Pancreas (tissue), 10 donors: ENCODE results near the gene TMEM106A. TPM values are rescaled to one million over a fixed set of nuclear protein-coding genes. Genes with fewer than 3 reads are reported as not detected.
"Not testable (repeated sequence)": the region's sequence is repeated elsewhere in the genome, so short reads cannot be mapped to it uniquely, and the experiment has no call there.

ENCODE experiments used
- ATAC-seq, 4 donors: fragments of 200-7000 bp; cut with Tn5 transposase; one replicate each; pipeline versions ENCODE4 v1.8.0 to v1.9.1; 2020; ENCODE audit warnings: mild to moderate bottlenecking in 4 of 4, moderate library complexity in 4 of 4
- DNase-seq, 6 donors: peaks; one replicate each; pipeline ENCODE4 v3.0.0-alpha.2; 2020
- FAIRE-seq: peaks from 2 replicates; lab custom pipeline; 2012; peaks lifted over from hg19 to GRCh38; lab: Jason Lieb, UNC
- H3K27ac ChIP-seq, 4 donors: fragments of 200-600 bp; sonication (generic); 1 replicate in 3 of 4; 2 replicates in 1 of 4; pipeline versions ENCODE4 v1.5.0 to v1.8.0; 2020
- H3K27me3 ChIP-seq, 4 donors: fragments of 200-600 bp; one replicate each; pipeline ENCODE4 v1.8.0; 2021
- H3K36me3 ChIP-seq, 3 donors: fragments of 200-600 bp; sonication (generic) in 1 of 3; one replicate each; pipeline versions ENCODE4 v1.5.0 to v1.8.0; 2020 to 2021
- H3K4me1 ChIP-seq, 3 donors: fragments of 200-600 bp; one replicate each; pipeline ENCODE4 v1.8.0; 2021
- H3K4me3 ChIP-seq, 4 donors: fragments of 200-600 bp; sonication (generic) in 2 of 4; one replicate each; pipeline versions ENCODE4 v1.5.0 to v1.8.0; 2020 to 2021
- H3K9me3 ChIP-seq, 4 donors: fragments of 200-600 bp; one replicate each; pipeline ENCODE4 v1.8.0; 2021
- CTCF ChIP-seq, 4 donors: fragments of 200-600 bp; sonication (generic) in 3 of 4; IDR thresholded peaks; one replicate each; pipeline versions ENCODE4 v1.5.0 to v1.8.0; 2021; ENCODE audit warnings: antibody characterized with exemption in 4 of 4
- WGBS, 2 donors: extraction: QIAGEN DNeasy Blood & Tissue Kit; methylation state at CpG; one replicate each; pipeline ENCODE4 v1.1.7; 2013; 5-methylcytosine and 5-hydroxymethylcytosine counted together
- intact Hi-C, 3 donors: fragments of 100-400 bp; cut with DNase I; formaldehyde crosslinking; loops; one replicate each; pipeline versions ENCODE4 v1.11.1 to v1.14.2; 2022
- polyA plus RNA-seq, 2 donors: library from polyadenylated mRNA; stranded (reverse); fragments of 200-250 nt; gene quantifications; one replicate each; pipeline ENCODE4 v1.2.3, GENCODE V29; 2013
- total RNA-seq, 6 donors: library from RNA; stranded (reverse); fragmentation: NEBNext Ultra II Directional in 4 of 6; extraction: Animal tissue kit (Norgen Biotek cat#: 25700) in 4 of 6; gene quantifications; one replicate each; pipeline versions ENCODE4 v1.2.1 to v1.2.4, GENCODE V29; 2021 to 2023
- donor health status: healthy with polysubstance abuse.
- donor health status: DM: no; HTN: no; CAD: no; lungs with moderate emphysema.
- donor health status: DM: no; HTN: no; CAD: no.
- donor health status: control.
- donor health status: control.
- donor health status: Bipolar disorder and iron deficiency.
- donor health status: DM: yes; HTN: yes; CAD: no.
- donor health status: DM: no; HTN: no; CAD: no.
- donor health status: DM: no; HTN: no; CAD: no.
- donor health status: DM: yes; HTN: yes; CAD: no.

TMEM106A gene
- total and polyA plus RNA-seq, 8 donors: 1.4 to 7.9 (median 4.4) TPM

DNA sequence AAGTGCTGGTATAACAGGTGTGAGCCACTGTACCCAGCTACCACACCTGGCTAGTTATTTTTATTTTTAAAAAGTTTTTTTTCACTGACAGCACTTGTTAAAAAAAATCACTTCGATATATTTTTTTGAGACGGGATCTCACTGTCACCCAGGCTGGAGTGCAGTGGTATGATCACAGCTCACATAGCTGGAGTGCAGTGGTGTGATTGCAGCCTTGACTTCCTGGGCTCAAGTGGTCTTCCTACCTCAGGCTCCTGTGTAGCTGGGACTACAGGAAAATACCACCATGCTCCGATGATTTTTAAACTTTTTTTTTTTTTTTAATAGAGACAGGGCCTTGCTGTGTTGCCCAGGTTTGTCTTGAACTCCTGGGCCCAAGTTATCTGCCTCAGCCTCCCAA is 27.8 kb upstream of the TMEM106A start:
- DNase-seq (no peak), FAIRE-seq (no peak), ATAC-seq (no peak)
- intact Hi-C loops: no loop called here
- TF ChIP-seq CTCF (IDR thresholded peaks at IDR 0.05): no peak
- WGBS, 2 donors: 91 to 95% methylated on average over 3 of the region's 3 CpGs
- Histone ChIP-seq H3K9me3 (no peaks in the 10 kb centered on the region), H3K36me3 (peaks cover 12 to 73% (median 13%) of the 10 kb centered on the region in 3 donors), H3K27me3 (no peaks in the 10 kb centered on the region), H3K27ac (no peak overlapping the region), H3K4me3 (no peak overlapping the region), H3K4me1 (no peaks in the 10 kb centered on the region)

GRCh38 chr17:43186656-43187055 is 25.0 kb upstream of the TMEM106A start:
- FAIRE-seq, H3K27me3 ChIP-seq, H3K27ac ChIP-seq, H3K4me1 ChIP-seq, H3K4me3 ChIP-seq, H3K9me3 ChIP-seq, DNase-seq, intact Hi-C loops, ATAC-seq: not testable (repeated sequence)
- H3K36me3 ChIP-seq: peaks cover 4 to 75% (median 23%) of the 10 kb centered on the region in 3 donors
- WGBS, 2 donors: 93 to 94% methylated on average over 5 of the region's 5 CpGs

DNA sequence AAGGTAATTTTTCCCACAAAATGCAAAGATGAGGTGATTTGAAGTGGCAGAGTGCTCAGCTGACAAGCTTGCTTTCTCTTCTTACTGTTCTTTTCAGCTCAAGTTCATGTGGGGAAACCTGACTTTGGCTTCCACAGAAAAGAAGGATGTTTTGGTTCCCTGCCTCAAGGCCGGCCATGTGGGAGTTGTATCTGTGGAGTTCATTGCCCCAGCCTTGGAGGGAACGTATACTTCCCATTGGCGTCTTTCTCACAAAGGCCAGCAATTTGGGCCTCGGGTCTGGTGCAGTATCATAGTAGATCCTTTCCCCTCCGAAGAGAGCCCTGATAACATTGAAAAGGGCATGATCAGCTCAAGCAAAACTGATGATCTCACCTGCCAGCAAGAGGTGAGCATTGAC is 18.4 kb upstream of the TMEM106A start:
- no peak for DNase-seq
- ATAC-seq: no peak
- intact Hi-C loops: no loop called here
- H3K4me3 ChIP-seq: no peak overlapping the region
- no peaks in the 10 kb centered on the region for H3K9me3 ChIP-seq
- H3K4me1 ChIP-seq: no peaks in the 10 kb centered on the region
- no peaks in the 10 kb centered on the region for H3K27me3 ChIP-seq
- peaks cover 9 to 99% (median 72%) of the 10 kb centered on the region in 3 donors for H3K36me3 ChIP-seq
- H3K27ac ChIP-seq: no peak overlapping the region
- 86 to 94% methylated on average over 5 of the region's 5 CpGs for WGBS, 2 donors
- no peak for FAIRE-seq
- TF ChIP-seq CTCF (IDR thresholded peaks at IDR 0.05): no peak

GRCh38 chr17:43199633-43200032 is 12.0 kb upstream of the TMEM106A start:
- TF ChIP-seq CTCF (IDR thresholded peaks at IDR 0.05): no peak
- Histone ChIP-seq H3K36me3 (peaks cover 3 to 97% (median 82%) of the 10 kb centered on the region in 3 donors), H3K27ac (no peak overlapping the region)

GRCh38 chr17:43200127-43200526 is 11.5 kb upstream of the TMEM106A start:
- no peak overlapping the region for H3K27ac ChIP-seq
- no peak for TF ChIP-seq CTCF (IDR thresholded peaks at IDR 0.05)
- FAIRE-seq (no peak), DNase-seq (no peak), ATAC-seq (no peak)
- peaks cover 3 to 94% (median 77%) of the 10 kb centered on the region in 3 donors for H3K36me3 ChIP-seq
- no peaks in the 10 kb centered on the region for H3K9me3 ChIP-seq
- intact Hi-C loops: no loop called here
- no peaks in the 10 kb centered on the region for H3K4me1 ChIP-seq
- WGBS, 2 donors: 90 to 95% methylated on average over 4 of the region's 4 CpGs
- no peak overlapping the region for H3K4me3 ChIP-seq
- H3K27me3 ChIP-seq: no peaks in the 10 kb centered on the region

More at GRCh38 chr17:43199633-43200032, 12.0 kb upstream of the TMEM106A start:
- H3K9me3 ChIP-seq: no peaks in the 10 kb centered on the region
- no peaks in the 10 kb centered on the region for H3K27me3 ChIP-seq
- no peak for ATAC-seq
- H3K4me1 ChIP-seq: no peaks in the 10 kb centered on the region
- FAIRE-seq: no peak
- WGBS, 2 donors: 91 to 93% methylated on average over 2 of the region's 2 CpGs
- DNase-seq: no peak
- no peak overlapping the region for H3K4me3 ChIP-seq
- intact Hi-C loops: no loop called here

DNA sequence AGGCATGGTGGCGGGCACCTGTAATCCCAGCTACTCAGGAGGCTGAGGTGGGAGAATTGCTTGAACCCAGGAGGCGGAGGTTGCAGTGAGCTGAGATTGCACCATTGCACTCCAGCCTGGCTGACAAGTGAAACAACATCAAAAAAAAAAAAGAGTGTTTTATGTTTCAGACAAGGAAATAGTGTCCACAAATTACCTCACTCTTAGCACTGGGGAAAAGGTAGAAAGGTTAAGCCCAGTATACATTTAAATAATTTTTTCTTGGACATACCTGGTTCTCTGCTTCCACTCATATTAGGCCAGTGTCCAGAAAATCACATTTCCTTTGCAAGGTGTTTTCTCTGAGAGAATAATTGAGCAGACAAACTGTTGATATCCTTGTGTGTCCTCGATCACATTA is 8.7 kb upstream of the TMEM106A start:
- H3K9me3 ChIP-seq, H3K4me3 ChIP-seq, DNase-seq, FAIRE-seq, H3K27me3 ChIP-seq, intact Hi-C loops, H3K4me1 ChIP-seq: not testable (repeated sequence)
- H3K36me3 ChIP-seq: peaks cover 3 to 80% (median 61%) of the 10 kb centered on the region in 3 donors
- WGBS, 2 donors: 95 to 97% methylated on average over 3 of the region's 3 CpGs
- peak overlapping the region in 1 of 4 donors; percentile 24 for H3K27ac ChIP-seq
- ATAC-seq: peak in 2 of 4 donors; percentile 15 to 65
